ENCODE results near the gene SIRPB2.
A peak's percentile ranks its signal among the peaks of the same experiment; 100 is the strongest.

SIRPB2 gene

DNA sequence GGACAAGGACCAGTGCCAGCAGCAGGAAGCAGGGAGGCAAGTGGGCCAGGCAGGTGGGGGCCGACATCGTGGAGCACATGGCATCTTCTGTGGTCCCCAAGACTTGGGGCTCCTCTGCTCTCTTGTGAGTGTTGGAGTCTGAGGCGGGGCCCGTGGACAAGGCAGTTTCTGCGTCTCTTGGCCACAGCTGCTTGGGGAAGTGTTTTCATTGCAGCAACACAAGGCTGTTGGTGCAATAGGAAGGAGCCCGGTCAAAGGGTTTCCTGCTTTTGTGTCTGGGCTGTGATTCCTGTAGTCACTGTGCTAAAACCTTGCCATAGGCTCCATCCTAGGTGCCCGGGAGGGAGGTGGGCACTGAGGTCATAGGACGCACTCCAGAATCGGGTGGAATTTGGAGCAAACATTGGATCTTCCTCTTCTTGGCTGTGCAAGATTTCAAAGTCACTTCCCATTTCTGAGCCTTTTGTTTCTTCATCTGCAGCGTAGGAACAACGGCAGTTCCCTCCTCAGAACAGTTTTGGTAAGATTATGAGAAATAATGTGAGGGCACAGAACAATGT lies at the start of gene SIRPB2:
Gene SIRPB2 (minus strand): TSS at position 140 of the 560 bp plus-strand sequence. CDS start 61 bp downstream, at position 79.
- no peak for DNase-seq

DNA sequence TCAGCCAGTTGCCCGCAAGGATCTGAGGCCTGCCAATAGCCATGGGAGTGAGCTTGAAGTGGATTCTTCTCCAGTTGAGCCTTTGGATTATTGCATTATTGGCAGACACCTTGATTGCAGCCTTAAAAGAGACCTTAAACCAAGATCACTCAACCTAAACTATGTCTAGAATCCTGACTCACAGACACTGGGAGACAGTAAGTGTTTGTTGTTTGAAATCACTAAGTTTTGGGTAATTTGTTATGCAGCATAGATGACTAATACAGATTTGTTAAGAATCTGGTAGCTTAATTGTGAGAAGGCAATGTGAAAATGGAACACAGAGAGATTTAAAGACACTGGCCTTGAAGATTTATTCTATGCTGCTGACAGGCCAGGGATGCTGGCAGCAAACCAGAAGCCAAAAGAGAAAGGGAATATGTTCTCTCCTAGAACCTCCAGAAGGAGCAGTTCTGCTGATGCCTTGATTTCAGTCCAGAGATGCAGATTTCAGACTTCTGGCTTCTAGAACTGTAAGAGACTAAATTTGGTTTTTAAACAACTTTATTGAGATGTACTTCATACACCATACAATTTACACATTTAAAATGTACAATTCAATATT lies 48.7 kb upstream of the SIRPB2 start:
- DNase-seq = no peak

DNA sequence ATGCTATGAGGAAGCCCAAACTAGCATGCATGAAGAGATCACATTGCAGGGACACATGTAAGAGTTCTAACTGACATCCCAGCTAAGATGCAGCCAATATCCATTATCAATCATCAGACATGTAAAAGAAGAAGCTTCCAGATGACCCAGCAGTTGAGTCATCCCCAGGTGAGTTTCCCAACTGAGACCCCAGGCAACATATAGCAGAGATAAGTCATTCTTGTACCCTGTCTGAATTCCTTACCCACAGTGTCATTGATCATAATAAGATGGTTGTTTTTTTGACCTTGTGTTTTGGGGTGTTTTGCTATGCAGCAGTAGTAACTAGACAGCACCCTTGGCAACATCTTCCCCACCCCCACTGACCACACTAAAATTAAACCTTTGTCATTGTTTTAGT lies 47.4 kb upstream of the SIRPB2 start:
- no peak for DNase-seq

DNA sequence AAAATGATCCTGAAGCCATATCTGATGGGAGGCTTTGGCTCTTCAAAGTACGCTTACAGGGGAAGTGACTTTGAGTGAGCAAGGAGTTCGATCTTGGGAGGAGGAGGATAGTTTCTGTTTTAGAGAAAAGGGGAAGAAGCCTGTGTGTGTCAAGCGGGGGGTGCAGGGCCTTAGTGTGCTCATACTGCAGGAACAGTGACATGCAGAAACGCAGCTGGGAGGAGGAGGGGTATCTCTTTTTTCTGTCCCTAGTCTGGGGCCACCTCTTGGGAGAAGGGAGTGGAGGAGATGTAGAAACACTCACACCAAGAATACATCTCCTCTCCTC lies 46.5 kb upstream of the SIRPB2 start:
- DNase-seq = no peak

DNA sequence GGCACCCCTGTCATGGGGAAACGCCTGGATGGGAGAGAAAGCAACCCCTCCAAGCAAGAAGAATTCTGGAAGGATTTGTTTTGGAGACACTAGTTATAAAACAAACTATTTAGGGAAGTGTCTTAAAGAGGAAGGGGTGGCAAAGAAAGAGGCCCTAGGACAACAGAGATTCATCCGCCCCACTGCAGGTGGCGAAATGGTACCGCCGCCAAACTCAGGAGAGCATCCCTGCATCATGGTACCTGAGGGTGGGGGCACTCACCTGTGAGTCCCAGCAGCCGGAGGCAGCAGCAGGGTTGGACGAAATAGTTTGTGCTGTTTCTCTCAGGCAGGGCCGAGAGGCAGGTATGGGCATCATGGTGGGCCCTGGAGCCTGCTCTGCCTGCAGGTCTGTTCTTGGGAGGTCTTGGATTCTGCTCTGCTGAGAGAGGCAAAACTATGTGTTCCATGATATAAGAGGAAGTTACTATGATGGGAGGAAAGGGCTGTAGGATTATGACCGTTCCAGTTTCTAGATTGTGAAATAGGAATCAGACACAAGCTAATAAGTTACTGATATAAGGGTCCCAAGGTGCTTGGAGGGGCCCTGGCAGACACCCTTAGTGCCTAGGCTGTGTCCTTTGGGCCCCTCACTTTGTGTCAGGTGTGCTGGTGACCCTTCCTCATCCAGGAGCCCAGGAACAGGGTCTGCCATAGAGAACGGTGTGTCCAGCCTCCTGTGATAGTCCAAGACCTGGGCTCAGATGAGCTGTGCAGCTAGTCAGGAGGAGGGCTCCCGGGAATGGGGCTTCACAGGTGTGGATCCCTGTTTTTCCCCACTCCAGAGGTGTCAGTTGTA lies 45.9 kb upstream of the SIRPB2 start:
- no peak for DNase-seq

DNA sequence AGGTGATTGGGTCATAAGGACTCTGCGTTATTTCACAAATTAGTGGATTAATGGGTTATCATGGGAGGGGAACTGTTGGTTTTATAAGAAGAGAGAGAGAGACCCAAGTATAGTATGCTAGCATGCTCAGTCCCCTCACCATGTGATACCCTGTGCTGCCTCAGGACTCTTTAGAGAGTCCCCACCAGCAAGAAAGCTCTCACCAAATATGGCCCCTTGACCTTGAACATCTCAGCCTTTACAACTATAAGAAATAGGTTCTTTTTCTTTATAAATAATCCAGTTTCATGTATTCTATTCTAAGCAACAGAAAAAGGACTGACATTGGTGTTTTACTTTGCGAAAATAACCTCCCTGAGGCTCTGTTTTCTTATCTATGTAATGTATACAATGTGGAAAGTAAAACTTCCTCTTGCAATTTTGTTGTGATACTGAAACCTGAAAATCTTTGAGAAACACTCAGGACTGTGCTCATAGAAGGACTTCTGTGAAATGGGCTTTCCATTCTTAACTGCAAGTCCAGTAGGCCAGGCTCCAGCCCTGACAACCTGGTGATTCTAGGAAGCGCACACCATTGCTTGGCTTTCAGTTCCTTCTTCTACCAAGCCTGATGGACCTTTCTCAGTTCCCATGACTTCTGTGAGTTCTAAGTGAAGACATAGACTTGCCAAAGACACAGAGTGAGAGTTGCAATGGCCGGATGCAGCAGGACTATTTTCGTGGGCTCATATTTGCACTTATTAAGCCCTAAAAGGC lies 44.4 kb upstream of the SIRPB2 start:
- no peak for DNase-seq

DNA sequence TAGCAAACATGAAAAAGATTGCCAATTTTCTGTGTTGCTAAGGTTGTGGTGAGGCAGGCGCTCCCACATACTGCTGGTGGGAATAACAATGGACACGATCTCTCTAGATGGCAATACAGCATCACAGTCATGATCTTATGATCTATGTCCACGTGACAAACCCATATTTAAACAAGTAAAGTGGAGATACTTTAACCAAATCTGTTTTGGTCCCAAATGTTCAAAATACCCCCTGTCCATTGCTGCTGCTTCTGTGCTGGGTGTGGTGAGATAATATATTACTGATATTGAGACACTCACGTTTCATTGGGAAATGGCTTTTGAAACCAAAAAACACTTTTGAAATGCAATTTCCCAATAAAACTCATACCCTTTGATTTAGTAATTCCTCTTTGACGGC lies 43.3 kb upstream of the SIRPB2 start:
- DNase-seq = no peak

DNA sequence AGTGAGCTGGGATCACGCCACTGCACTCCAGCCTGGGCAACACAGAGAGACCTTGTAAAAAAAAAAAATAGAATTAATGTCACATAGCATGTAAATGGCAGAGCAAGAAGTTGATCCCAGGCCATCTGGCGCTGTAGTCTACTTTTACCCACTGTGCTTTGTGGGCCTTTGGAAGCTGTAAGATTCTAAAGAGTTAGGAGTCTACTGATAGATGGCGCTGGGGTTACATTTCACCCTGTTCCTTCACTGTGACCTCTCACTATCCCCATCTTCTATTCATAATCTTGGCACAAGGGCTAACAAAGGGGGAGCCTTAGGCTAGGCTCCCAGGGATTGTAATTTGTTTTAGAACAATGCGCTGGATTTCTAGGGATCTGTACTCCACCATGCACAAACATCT lies 41.8 kb upstream of the SIRPB2 start:
- DNase-seq = no peak

DNA sequence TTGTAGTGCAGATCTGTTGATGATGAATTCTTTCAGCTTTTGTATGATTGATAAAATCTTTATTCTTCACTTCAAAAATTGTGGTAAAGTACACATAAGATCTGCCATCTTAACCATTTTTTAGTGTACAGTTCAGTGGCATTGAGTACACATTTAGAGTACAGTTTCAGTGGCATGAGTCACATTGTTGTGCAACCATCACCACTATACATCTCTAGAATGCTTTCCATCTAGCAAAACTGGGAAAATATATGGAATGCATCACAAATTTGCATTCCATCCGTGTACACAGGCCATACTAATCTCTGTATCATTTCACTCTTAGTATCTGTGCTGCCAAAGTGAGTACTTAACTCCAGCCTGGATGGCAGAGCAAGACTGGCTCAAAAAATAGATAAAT lies 37.6 kb upstream of the SIRPB2 start:
- DNase-seq = no peak

DNA sequence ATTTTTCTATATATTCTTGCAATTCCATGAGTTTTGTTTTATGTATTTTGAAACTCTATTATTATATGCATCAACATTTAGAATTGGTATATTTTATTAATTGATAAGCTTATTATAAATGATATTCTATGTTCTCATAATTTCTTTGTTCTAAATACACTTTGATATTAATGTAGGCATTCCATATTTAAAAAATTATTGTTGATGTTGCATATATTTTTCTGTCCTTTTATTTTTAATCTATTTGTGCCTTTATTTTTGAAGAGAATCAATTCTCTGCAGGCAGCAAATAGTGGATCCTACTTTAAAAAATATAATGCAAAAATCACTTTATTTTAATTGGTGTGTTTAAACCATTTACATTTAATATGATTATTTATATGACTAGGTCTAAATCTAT lies 36.7 kb upstream of the SIRPB2 start:
- DNase-seq = no peak

DNA sequence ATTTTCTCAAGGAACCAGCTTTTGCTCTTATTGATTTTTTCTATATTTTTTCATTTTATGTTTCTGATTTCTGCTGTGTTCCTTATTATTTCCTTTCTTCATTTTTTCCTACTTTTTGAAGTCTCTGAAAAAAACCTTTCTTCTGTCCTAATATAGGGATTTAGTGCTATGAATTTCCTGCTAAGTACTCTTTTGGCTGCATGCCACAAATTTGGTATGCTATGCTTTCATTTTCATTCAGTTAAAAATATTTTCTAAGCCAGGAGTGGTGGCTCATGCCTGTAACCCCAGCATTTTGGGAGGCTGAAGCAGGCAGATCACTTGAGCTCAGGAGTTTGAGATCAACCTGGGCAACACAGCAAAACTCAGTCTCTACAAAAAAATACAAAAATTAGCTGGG lies 35.7 kb upstream of the SIRPB2 start:
- no peak for DNase-seq

DNA sequence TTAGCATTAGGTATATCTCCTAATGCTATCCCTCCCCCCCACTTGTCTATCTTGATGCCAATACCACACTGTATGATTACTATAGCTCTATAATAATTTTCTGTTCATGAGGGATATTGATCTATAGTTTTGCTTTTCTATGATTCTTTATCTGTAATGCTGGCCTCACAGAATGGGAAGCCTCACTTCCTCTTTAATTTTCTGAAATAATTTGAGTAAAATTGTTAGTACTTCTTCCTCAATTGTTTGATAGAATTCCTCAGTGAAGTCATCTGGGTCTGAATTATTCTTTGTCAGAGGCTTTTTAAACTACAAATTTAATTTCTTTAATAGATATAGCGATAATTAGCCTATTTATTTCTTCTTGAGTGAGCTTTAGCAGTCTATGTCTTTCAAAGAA lies 35.1 kb upstream of the SIRPB2 start:
- no peak for DNase-seq

DNA sequence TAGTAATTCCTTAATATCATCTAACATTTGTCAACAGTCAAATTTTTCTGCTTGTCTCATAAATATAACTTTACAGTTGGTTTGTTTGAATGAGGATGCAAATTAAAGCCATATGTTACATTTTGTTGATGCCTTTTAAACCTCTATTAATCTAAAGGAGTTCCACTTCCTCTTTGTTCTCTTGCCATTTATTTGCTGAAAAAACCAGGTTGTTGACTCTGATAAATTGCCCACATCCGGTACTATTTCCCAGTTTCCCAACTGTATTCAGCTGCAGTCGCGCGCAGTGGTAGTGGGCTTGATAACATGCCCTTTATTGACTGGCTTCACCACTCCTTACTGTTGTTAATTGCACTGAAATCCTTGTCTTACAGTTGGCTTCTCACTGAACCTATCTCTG lies 32.8 kb upstream of the SIRPB2 start:
- DNase-seq = no peak

DNA sequence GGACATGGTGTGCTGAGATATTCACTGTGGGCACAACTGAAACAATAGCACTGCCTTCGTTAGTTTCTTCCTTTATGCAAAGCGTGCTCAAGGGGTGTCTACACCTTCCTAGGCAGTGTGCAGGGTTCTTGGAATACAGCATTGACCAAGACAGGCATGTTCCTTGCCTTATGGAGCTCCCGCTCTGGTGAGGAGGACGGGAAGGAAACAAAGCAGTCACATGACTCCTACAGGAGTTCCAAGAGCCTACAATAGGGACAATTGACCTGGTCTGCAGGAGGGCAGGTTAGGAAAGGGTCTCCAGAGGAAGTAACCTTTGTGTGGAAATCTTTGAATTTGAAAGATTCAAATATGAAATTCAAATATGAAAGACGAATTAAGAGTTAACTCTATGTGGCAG lies 25.8 kb upstream of the SIRPB2 start:
- DNase-seq = no peak

DNA sequence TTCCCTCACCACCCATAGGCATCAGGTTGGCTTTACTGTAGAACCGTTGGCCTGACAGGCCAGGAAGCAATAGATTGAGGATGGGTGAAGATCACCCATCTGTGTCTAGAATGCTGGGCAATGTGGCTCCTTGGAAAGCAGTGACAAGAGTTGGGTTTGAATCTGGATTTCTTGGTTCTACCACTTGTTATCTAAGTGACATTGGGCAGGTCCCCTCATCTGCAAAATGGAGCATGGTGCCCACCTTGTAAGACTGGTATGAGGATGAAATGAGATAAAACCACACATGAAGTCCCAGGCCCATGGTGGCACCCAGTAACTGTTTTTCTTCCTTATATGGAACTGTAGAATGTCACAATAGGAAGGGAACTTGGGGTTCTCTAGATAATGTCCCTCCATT lies 22.6 kb upstream of the SIRPB2 start:
- no peak for DNase-seq

DNA sequence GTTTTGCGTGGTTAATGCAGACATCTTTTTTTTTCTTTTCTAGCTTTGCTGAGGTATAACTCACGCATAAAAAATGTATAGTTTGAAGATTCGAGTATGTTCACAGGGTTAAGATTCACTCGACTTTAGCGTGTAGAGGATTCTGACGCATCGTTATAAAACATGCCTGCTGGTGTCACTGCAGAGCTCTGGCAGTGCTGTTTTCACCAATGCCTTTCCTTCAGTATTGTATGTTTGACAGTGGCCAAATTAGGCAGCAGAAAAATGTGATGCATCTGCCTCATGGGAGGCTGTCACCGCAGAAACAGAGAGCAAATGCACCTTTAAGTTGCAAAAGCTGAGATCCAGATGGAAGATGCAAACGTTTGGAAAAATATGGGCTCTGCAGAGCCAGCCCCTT lies 18.0 kb upstream of the SIRPB2 start:
- DNase-seq = no peak

DNA sequence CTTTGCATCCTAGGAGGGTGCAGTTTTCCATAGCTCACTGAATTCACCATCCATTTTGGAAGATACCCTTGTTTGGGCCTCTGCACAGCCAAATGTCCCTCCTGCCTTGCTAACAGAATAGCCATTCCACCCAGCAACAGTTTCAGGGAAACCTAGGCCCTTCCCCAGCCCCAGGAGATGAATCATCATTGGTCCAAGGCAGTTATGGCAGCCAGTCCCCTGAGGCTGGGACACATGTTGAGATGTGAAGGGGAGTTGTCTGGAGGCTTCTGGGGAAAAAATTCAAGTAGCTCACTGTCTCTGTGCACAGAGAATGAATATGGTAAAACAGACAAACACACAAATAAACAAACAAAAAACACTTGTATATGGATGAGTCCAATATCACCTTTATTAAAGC lies 17.4 kb upstream of the SIRPB2 start:
- DNase-seq = no peak

DNA sequence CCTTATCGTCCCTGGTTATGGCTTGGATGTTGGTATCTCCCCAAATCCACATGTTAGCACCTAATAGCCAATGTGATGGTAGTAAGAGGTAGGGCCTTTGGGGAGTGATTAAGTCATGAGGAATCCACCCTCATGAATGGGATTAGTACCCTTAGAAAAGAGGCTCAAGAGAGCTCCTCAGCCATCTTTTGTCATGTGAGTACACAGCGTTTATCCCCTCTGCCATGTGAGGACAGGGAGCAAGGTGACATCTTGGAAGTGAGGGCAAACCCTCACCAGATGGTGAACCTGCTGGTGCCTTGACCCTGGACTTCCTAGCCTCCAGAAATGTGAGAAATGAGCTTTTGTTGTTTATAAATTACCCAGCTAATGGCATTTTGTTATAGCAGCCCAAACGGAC lies 16.1 kb upstream of the SIRPB2 start:
- DNase-seq = no peak

DNA sequence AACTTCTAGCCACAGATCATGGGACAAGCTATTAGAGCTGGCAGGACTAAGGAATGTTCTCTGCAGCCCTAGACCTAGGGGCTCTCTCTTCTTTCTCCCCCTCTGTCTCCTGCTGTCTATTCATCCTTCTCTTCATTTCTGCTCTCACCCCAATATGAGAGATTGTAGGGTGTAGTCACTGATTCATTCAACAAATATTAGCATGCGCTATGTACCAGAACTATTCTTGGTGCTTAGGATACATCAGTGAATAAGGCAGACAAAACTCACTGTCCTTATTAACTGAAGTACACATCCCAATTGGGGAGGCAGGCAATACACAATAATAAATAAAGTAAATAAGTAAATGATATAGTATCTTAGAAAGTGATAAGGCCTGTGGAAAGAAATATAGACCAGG lies 14.7 kb upstream of the SIRPB2 start:
- no peak for DNase-seq

DNA sequence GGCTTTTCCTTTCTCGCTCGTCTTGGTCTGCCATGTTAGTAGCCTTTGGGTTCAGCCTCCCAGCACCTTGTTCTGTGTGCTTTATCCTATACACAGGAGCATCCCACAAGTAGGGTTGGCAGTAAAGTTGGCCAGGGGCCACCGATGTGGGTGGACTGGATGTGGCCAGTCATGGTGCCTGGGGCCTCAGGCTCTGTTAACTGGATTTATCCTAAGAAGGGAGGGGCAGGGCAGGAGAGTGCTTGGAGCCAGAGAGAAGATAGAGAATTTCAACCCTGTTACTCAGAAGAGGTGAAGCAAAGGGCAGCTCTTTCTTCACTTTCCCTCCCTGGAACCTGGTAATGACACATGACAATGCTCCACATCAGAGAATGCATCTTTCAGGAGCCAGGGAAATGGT lies 14.1 kb upstream of the SIRPB2 start:
- DNase-seq = no peak

DNA sequence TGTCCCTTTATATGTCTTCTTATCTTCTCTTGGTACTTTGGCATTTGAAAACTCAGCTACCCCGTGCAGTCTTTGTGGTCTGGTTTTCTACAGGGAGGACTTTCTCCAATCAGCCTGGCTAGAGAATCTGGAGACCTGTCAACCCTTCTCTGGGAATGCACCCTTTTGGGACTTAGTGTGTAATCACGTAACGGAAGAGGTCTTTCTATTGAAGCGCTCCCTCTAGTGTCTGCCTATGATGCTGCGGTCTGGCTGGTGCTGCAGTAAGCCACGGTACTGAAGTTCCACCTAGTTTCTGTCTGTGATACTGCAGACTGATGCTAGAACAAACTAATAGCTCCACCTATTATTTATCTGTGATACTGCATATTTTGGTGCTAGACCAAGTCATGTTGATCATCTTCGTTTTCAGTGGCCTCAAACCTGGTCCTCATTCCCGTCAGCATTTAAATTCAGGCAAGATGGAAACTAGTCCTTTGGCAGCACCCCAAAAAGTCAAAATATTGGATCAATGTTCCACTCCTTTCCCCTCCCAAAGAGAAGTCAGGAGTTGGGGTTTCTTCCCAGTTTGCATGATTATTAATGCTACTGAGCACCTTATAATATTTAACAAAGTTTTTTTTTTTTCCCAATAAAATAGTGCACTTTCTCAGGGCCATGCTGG lies 12.5 kb upstream of the SIRPB2 start:
- DNase-seq = peak; percentile 85

DNA sequence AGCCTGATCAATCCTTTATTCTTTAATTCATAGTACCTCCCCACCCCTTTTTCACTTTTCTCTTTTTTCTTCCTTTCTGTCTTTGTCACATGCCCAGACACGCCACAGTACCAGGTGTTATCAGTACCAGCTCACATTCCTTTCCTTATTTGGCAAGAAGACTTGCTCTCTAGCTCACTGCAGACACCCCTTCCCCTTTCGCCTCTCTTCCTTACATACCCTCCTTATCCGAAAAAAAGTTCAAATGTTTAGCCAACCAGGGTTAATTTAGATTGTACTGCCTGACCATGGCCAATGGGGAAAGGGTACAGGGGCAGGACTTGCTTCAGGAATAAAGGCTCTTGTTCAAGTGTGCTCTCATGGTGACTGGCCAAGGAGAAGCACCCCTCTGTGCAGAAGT lies 9.3 kb upstream of the SIRPB2 start:
- DNase-seq = no peak
